Dermis blood vessel endothelial cell (primary cell): Measurements from ENCODE around the gene HEG1. TPM values are rescaled to one million over a fixed set of nuclear protein-coding genes. Genes with fewer than 3 reads are reported as not detected.

Experiments
- DNase-seq: peaks from one replicate; pipeline ENCODE4 v3.0.0; 2010
- total RNA-seq: library from RNA; depleted of rRNA; stranded (reverse); fragments of >200 nt; gene quantifications from 2 replicates; pipeline ENCODE4 v1.2.3, GENCODE V29; 2014

The HEG1 gene
- total RNA-seq, 1 donor from 2014 or later = 55.6 TPM

DNA sequence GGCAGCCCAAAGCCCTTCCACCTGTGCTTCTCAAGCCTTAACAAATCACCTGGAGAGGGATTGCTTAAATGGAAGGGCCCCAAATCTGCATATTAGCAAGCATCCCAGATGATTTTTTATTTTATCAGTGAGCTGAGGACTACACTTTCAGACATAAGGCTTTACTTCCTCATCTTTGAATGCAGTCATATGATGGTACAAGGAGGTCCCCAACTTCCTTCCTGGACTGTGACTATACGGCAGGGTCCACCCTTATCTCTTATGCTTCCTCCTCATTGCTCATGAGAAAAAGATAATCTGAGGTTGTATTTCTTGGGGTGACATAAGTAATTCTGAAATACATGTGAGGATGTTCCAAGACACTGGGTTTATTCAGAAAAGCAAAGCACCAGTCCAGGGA is 13.7 kb upstream of the HEG1 start:
- no peak for DNase-seq

DNA sequence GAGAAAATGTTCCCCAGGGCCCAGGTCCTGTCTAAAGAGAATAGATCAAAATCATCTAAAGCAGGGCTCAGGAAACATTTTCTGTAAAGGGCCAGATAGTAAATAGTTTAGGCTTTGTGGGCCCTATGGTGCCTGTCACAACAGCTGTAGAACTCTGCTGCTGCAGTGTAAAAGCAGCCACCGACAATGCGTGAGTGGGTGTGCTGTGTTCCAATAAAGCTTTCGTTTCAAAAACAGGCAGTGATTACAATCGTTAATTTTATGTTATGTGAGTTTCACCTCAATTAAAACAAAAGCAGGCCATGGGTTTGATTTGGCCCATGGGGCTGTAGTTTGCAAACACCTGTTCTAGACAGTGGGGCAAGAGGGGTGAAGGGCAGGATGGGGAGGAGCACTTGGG is 12.5 kb upstream of the HEG1 start:
- no peak for DNase-seq

DNA sequence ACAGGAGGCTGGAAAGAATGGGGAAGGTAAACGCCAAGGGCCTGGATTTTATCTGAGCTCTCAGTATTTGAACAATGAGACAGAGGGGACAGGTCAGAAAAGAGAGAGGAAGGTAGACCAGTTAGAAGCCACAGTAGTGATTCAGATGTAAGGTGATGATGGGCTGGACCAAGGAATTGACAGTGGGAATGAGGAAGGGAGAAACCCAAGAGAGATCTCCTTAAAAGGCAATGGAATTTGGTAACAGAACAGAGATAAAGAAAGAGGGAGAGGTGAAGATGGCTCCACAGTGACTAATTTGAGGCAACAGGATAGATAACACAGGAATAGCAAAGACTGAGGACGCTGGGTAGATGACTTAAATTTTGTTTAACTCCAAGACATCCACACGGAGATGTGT is 11.4 kb upstream of the HEG1 start:
- DNase-seq = no peak

DNA sequence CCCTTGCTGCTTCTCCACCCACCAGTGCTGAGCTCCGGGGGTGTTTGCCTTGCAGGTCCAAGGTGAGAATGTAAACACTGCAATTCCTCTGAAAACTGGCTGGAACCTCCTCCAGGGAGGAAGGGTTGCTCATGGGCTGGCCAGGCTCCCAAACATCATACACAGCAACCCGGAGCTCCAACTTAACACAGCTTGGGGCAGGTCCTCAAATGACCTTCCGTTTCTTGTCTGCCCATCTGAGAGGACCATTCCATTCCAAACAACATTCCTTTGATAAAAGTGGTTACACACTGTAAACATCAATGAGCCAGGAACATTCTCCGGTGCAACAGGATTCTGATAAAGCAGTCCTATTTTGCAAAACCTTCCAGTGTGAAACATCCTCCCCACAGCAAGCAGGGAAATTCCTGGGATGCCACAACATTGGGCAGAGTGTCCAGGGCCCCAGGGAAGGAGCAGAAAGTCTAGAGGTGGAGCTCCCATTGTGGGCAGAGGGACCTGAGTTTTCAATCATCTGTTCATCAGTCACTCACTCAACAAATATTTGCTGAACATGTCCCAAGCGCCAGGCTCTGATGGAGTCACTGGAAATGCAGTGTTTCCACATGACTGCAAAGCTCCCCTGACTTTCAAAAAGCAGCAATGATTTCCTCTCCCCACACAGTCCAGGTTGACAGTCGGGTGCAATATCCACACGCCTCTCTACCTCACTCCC is 7.3 kb upstream of the HEG1 start:
- peak; percentile 75 for DNase-seq

DNA sequence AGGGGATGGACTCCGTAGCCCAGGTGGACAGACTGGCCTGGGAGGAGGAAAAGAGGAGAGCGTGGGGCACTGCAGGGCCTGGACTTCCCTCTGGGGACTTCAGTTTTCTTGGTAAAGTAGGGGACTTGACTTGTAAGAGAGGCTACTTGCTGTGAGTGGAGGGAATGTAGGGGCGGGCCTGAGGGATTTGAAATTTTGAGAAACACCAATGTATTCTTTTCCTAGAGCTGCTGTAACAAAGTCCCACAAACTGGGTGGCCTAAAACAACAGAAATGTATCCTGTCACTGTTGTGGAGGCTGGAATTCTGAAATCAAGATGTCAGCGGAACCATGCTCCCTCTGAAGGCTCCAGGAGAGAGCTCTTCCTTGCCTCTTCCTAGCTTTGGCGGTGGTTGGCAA is 5.8 kb upstream of the HEG1 start:
- no peak for DNase-seq

DNA sequence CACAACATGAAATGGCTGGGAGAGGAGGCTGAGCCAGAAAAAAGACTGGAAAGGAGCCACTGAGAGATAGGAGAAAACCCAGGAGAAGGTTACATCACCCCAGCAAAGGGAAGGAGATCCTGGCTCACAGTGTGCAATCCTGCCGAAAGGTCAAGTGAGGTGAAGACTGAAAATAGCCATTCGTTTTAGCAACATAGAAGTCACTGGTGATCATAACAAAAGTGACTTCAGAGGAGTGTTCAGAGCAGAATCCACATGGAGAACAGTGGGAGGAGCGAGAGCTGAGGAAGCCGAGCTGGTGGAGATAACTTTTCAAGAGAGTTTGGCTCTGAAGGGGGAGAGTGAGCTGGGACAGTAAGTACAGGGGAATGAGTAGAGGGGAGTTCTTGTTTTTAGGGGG is 5.4 kb upstream of the HEG1 start:
- DNase-seq = no peak

DNA sequence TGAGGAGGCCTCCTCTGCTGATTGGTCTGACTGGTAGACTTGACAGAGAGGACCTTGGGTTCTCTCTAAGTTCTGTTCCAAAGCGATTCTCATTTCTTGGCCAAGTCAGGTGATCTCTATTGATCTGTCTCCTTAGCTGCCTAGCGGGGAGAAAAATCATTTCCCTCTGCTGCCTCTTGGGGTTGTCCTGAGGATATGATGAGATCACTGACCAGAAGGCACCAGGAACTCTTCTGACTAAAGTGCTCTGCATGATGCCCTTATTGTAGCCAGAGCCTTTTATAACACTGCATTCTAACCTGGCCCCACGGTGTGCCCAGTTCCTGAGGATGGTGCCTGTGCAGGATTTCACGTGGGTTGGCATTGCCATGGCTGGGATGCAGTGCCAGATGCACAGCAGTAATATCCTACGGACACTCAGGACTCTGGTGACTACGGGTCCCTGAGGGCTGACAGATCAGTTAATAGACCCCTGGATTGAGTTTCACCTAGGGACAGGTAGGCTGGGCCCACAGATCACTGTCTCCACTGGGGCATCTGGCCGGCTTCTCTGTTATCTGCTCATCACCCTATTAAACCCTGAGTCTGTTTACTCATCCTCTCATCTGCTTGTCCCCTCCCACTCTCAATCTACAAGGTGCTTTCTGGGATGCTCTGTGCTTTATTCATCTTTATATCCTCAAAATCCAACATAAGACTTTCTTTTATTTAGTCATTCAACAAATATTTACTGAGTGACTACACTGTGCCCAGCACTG is 3.9 kb upstream of the HEG1 start:
- DNase-seq = peak; percentile 61

DNA sequence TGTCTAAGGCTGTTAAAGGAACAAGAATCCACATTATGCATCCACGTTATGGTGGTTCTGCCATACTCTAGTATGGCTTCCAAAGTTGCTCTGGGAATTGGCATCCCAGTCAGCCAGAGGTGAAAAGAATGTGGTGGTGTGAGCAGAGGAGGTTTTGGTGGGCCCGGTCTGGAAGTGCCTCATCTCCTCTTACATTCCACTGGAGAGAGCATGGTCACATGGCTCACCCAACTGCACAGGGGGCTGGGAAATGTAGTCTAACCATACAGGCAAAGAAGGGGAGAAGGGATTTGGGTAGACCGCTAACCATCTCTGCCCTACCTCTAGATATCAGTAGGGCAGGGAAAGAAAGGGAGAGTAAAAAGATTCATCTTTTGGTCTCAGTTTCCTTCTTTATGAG is 3.2 kb upstream of the HEG1 start:
- no peak for DNase-seq

DNA sequence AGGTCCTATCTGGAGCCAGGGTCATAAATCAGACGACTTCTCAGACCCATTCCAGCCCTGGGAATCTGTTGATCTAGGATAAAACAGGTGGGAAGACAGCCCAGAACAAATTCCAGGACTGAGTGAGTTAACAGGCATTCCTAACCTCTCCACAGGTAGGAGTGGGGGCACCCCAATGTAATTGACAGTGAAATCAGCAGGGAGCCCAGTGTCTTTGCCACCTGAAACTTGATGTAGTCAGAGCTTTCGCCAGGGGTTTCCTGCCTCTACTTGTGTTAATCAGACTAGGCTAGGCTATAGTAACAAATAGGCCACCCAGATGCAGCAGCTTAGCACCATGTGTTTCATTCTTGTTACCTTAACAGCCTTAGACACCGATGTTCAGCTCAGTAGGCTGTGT is 2.7 kb upstream of the HEG1 start:
- no peak for DNase-seq

DNA sequence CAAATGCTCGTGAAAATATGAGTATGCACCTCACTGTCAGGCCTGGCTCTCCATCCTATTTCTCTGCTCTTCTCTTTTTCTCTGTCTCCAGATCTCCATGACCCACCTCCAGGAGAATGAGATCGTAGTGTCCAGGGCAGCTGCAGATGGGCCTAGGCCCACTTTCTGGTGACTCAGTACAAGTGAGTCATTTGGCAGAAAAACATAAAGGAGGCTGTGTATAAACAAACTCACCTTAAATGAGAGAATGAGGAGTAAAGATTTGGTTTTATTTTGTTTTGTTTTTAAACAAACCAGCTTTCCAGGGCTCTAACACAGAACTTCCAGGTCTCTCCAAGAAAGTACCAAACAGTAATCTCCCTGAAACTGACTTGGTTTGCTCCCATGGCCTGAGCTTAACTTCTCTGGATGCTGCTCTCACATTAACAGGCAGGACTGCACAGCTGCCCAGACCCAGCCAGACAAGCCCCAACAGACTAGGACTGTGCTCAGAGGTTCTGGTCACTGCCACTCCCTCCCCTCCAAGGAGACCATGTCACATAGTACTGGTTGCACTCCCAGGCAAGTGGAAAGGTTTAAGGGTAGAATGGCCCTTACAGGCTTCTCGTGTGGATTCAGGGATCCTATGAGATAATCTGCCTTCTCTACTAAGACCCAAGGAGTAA is 1.5 kb upstream of the HEG1 start:
- peak; percentile 69 for DNase-seq

DNA sequence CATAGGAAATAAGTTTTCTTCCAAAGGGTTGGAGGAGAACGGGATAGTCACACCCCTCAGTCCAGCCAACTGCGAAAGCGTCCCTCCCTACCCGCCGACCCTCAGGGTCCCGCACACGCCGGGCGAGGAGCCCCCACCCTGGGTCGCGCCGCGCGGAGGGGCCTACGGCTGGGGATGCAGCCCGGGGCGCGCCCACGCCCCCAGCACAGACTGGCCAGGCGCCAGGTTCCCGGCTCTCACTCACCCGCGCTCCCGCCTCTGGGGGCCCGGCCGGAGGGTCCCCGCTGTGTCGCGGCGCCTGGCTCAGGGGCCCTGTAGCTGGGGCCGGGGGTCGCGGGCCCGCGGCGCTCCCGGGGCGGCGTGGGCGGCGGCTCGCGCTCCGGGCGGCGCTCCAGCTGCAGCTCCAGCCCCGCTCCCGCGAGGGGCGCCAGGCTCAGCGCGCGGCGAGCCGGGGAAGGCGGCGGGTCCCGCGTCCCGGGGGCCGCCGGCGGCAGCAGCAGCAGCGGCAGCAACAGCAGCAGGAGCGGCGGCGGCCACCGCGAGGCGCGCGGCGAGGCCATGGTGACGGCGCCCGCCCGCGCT is 375 bp downstream of the HEG1 start:
- no peak for DNase-seq

DNA sequence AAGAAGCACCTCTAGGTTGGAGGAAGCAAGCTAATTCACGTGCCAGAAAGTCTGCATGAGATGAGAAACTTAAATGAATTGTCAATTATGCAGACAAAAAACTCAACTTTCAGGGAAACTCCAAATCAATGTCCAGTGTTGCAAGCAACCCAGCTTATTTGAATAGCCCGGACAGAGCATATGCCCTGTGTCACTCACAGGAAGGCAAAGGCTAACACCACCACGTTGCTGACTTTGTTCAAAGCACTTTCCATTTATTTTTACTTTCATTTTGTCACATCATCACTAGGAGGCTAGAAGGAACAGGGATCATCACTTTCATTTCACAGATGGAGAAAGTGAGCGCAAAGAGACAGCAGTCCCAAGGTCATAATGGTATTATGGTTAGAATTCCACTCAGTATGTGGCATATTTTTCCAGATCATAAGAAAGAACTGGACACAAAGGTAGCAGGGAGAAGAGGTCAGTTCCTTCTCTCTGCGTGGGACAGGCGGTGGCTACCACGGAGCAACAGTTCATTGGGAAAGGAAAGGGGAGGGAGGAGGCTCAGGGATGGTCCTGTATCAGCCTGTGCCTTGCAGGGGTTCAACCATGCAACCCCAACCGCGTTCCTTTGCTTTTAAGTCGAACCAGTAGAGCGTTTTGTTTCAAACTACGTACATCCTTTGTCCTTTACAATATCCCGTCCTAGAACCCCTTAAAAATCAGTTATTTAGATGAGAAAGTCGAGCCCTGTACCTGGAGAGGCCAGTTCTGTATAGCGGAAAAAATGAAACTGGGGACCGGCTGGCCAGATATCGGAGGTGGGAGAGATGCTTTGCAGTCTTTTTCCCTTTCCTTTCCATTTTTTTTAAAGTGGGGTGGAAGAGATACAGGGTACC is 1.1 kb downstream of the HEG1 start:
- DNase-seq = peak; percentile 66

DNA sequence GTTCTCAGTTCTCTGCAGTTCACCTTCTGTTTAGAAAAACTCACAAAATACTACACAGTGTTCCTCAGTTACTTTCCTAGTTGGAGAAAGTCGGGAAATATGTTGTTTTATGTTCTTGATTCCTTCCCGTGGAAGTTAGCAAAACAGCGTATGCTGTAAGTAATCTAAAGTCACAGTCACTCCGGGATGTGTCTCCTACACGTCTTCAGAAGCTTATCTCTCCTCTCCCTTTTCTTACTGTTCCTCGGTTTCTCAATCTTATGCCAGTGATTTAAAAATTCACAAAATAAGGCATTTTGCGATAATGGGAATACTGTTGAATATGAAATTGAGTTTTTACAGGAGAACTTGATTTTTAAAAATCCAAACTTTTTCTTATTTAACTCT is 1.7 kb downstream of the HEG1 start:
- DNase-seq = peak; percentile 28

DNA sequence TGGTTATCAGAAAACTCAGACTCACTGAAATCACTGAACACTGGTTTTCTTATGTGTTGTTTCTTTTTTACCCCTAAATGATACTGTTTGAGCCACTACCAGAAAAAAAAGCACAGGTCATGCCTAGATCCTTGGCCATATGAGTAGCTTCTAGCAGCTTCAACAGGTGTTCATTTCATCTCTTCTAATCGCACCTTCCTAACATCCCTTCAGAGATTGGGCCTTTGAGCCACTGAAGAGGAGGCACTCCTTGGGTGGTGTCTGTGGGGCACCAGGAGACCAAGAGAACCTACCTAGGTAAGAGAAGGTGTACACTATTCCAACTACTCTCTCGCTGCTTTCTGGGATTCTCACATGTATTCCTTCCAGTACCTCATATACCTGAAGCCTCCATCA is 2.5 kb downstream of the HEG1 start:
- no peak for DNase-seq

DNA sequence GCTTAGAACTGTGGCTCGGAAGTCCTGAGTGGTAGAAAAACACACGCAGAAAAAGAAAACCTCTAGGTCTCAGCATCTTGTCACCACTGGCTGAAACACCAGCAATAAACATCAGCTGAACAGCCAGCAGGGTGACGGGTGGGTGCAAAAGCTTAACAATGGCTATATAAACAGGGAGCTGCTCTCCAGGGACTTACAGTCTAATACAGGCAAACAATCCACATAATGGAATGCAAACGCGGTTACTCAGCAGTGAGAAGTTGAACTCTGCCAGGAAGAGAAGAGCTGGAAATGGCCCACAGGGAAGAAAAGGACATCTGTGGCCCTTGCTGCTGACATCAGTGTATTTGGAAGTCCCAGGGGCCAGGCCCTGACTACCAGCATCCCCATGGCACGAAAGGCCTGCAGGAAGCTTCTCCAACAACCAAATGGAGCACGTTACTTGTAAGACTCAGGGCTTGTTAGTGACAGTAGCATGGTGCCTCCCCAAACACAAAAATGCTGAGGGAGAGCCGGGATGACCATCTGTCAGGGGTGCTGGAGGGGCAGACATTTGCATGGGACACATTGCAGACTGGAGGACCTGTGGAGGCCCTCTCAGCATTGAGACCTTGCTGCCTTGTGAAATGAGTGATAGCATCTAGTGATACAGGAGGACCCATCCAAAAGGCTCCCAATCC is 3.0 kb downstream of the HEG1 start:
- peak; percentile 71 for DNase-seq

DNA sequence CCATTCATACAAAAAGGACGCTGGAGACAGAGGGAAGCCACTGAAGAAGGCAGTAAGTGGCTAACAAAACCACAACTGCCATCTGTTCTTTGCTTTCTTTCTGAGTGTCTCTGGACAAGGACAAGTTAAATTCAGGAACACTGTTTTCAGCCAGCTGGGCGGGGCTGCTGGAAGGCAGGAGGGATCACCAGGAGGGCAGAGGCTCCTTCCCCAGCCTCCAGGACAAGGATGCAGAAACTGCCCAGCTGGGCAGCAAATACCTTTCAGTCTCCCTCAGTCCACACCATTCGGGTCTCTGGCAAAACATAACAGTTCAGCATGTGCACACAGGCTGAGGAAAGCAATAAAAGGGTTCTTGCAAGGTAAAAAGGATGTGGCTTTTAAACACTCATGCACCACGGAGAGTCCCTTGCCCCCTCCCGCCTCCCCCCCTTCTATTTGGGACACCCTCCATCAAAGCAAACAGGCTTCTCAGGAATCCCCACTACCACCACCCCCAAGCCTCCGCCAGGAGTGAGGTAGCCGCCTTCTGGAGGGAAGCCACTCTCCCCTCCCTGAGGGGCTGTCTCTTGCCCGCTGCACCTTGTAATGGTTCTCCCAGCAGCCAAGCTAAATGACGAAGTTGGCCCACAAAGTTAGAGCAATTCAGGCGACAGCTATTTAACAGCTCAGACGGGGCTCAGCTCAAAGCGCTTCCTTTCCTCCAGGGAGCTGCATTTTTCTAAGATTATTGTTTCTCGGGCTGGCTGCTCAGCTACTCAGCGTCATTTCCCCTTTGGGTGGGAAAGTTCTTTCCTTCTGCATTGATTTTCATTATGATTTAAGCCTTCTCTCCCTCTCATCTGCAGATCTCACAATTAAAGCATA is 3.8 kb downstream of the HEG1 start:
- peak; percentile 87 for DNase-seq

DNA sequence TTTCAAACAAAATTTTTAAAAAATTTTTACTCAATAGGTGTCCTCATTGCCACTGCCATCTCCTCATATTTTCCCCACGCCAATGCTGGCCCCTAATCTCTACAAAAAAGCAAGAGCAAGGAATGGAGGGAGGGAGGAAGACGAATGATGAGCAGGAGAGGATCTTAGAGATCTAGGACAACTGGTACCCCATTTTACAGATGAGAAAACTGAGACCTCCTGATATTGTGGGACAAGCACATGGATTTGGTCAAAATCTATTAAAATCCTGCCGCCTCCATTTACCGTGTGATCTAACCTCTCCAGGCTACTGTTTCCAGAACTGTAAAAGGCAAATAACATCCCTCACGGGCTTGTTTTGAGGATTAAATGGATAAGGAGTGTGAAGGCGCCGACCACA is 4.6 kb downstream of the HEG1 start:
- no peak for DNase-seq

DNA sequence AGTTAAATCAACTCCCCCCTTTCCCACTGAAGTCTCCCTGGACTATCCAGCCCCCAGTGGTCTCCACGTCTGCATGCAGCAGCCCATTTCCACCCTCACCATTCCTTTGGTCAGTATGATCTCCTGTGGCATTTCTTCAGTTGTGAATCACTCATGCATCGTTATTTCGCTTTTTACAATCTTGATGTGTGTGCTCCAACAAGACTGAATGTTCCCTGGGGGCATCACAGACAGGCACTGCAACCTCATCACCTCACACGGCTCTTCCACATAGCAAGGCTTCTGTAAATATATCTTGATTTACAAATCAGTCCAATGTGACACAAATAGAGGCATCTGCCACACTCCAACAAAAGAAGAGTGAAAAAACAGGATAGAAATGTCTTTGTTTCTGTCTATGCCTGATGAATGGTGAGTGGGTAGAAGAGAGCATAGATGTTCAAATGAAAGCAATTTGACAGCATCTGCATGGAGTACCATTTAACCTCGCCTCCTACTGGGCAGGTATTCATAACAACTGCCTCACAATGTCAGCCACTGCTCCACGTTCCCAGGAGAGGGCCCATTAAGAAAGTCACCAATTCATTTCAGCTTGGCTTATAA is 5.2 kb downstream of the HEG1 start:
- DNase-seq = no peak

DNA sequence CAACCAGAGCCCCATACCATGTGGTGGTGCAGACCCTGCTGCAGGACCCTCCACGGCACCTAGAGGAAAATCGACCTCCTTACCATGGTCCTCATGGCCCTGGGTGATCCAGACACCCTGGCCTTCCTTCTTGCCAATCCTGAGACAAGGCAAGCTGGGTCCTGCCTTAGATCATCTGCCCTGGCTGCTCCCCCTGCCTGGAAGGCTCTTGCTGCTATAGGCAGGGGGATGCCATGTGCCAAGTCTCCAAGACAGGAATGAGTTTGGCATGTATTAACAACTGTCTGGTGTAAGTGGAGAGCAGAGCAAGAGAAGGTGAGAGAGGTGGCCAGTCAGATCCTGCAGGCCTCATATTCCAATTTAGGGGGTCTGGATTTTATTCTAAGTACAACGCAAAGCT is 7.5 kb downstream of the HEG1 start:
- no peak for DNase-seq

DNA sequence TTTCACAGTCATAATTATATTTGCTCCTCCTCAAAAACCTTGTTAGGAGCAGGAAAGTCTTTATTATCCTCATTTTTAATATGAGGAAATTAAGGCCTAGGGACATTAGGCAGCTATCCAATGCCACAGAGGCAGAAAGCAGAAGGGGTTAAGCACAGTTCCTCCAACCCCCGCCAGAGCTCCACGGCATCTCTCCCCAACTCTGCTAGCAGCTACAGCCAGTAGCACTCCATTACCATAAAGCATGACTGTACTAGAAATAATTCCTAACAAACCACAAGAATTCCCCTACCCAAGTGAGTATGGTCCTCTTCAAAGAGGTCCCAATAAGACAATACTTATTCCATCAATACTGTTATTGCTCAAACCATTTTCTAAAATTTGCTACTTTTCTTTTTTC is 9.8 kb downstream of the HEG1 start:
- DNase-seq = no peak

DNA sequence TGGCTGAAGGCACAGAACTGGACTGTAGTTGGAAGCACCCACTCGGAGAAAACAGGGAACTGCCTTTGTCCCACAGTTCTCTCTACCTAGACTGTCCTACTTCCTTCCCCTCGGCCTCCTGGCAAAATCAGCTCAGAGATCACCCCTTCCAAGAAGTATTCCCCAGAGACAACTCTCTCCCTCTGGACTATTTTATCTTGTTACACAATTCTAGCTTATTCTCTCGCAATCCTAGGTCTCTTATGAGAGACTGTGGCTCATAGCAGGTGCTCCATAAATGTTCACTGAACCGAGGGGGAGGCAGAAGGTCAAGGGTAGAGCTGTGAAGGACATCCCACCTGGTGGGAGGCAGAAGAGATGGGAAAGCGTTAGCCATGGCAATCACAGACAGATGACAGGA is 10.6 kb downstream of the HEG1 start:
- DNase-seq = no peak
